Aorta (tissue), 5 donors: ENCODE measurements around the gene ALG1L2. TPM values are rescaled to one million over a fixed set of nuclear protein-coding genes. Genes with fewer than 3 reads are reported as not detected.
"Not testable (repeated sequence)": the region's sequence is repeated elsewhere in the genome, so short reads cannot be mapped to it uniquely, and the experiment has no call there.

ENCODE experiments used
- ATAC-seq: fragments of 200-7000 bp; cut with Tn5 transposase; one replicate; pipeline ENCODE4 v1.9.1; 2022; ENCODE audit warnings: moderate library complexity; ENCODE audit not compliant: low FRiP score
- DNase-seq, 2 donors: peaks; one replicate each; pipeline ENCODE4 v3.0.0-alpha.2; 2020
- H3K27ac ChIP-seq, 2 donors: one replicate each; pipeline ENCODE4 v1.5.1; 2013; ENCODE audit warnings: low read length in 2 of 2, mild to moderate bottlenecking in 2 of 2, moderate library complexity in 2 of 2, control low read depth in 1 of 2, inconsistent platforms in 1 of 2, low read depth in 1 of 2
- H3K27me3 ChIP-seq, 2 donors: one replicate each; pipeline ENCODE4 v1.6.1; 2013; ENCODE audit warnings: control low read depth in 1 of 2, low read length in 1 of 2, mild to moderate bottlenecking in 1 of 2, moderate library complexity in 1 of 2; ENCODE audit not compliant: insufficient read depth in 2 of 2, control insufficient read depth in 1 of 2
- H3K36me3 ChIP-seq, 2 donors: one replicate each; pipeline ENCODE4 v1.6.1; 2013; ENCODE audit warnings: control low read depth in 1 of 2, low read length in 1 of 2, mild to moderate bottlenecking in 1 of 2; ENCODE audit not compliant: insufficient read depth in 2 of 2, control insufficient read depth in 1 of 2
- H3K4me1 ChIP-seq, 2 donors: one replicate each; pipeline ENCODE4 v1.6.1; 2013; ENCODE audit warnings: low read length in 2 of 2, control low read depth in 1 of 2, mild to moderate bottlenecking in 1 of 2, moderate library complexity in 1 of 2; ENCODE audit not compliant: insufficient read depth in 2 of 2, control insufficient read depth in 1 of 2
- H3K4me3 ChIP-seq, 2 donors: one replicate each; pipeline ENCODE4 v1.5.1; 2013; ENCODE audit warnings: low read length in 2 of 2, control low read depth in 1 of 2, mild to moderate bottlenecking in 1 of 2
- H3K9me3 ChIP-seq: one replicate; pipeline ENCODE4 v1.6.1; 2013; ENCODE audit warnings: mild to moderate bottlenecking, low read length; ENCODE audit not compliant: control insufficient read depth
- WGBS, 2 donors: extraction: QIAGEN DNeasy Blood & Tissue Kit; methylation state at CpG; one replicate each; pipeline ENCODE4 v1.1.7; 2013; 5-methylcytosine and 5-hydroxymethylcytosine counted together
- intact Hi-C, 2 donors: fragments of 100-400 bp; cut with DNase I; formaldehyde crosslinking; loops; one replicate each; pipeline versions ENCODE4 v1.14.2 to v1.15.0; 2022
- polyA plus RNA-seq, 2 donors: library from polyadenylated mRNA; stranded (reverse); fragments of 200-250 nt; gene quantifications; one replicate each; pipeline ENCODE4 v1.2.3, GENCODE V29; 2013
- total RNA-seq, 2 donors: library from RNA; stranded (reverse); fragmentation: NEBNext Ultra II Directional; extraction: Animal tissue kit (Norgen Biotek cat#: 25700); gene quantifications; one replicate each; pipeline ENCODE4 v1.2.1, GENCODE V29; 2021
- donor health status: healthy with polysubstance abuse.
- donor health status: Bipolar disorder and iron deficiency.
- donor health status: DM: no; HTN: no; CAD: no.
- donor health status: DM: no; HTN: no; CAD: no.
- donor health status: DM: yes; HTN: yes; CAD: no.

ALG1L2 gene
- total and polyA plus RNA-seq, 4 donors: 3.6 TPM; not detected in 3

DNA sequence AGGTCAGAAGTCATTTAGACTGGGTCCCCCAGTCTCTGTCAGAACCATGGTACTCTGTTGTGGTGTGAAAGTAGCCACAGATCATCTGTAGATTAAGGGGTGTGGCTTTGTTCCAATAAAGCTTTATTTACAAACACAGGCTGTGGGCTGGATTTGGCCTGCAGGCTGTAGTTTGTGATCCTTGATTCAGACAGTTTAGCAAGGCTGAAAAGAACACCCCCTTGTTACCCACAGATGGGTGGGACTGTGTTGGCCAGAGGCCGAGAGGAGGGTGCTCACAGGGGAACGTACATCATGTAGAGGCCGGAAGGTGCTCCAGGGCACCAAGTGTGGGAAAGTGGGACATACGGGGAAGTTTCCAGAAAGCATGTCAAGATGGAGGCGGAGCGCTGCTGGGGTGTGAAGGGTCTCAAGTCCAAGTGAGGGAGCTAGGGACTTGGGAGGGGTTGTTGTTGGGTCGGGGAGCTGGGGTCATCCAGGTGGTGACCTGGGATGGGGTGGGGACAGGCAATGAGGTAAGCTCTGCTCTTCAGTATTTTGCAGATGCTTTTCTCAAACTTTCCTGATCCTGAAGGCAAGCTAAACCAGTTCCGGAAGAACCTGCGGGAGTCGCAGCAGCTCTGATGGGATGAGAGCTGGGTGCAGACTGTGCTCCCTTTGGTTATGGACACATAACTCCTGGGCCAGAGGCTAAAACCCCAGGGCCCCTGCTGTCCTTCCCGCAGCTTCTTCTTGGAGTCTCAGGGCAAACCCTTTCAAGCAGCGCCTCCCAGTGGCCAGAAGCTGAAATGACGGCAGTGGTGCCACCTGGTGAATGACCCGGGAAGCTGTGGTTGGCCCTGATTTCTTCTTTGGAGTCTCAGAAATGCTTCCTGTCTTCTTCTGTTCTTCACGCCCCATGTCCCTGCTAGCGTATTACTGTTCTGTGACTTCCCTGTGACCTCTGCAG is 16.3 kb downstream of the ALG1L2 start:
- WGBS, 2 donors: 38 to 53% methylated on average over 13 to 16 of the region's 16 CpGs
- H3K27ac ChIP-seq, intact Hi-C loops, DNase-seq, H3K4me1 ChIP-seq, H3K9me3 ChIP-seq, H3K36me3 ChIP-seq, H3K27me3 ChIP-seq, H3K4me3 ChIP-seq, ATAC-seq: not testable (repeated sequence)

GRCh38 chr3:130098639-130099385 is 17.2 kb downstream of the ALG1L2 start:
- DNase-seq, H3K36me3 ChIP-seq, intact Hi-C loops, H3K27ac ChIP-seq, H3K27me3 ChIP-seq, H3K4me3 ChIP-seq, H3K9me3 ChIP-seq, ATAC-seq, H3K4me1 ChIP-seq: not testable (repeated sequence)
- 11 to 23% methylated on average over 18 to 19 of the region's 19 CpGs for WGBS, 2 donors

- WGBS, 2 donors: 82 to 93% methylated on average over 19 of the region's 19 CpGs
- H3K4me1 ChIP-seq, H3K4me3 ChIP-seq, H3K27me3 ChIP-seq, H3K9me3 ChIP-seq, DNase-seq, intact Hi-C loops, ATAC-seq, H3K36me3 ChIP-seq, H3K27ac ChIP-seq: not testable (repeated sequence)
Observed at GRCh38 chr3:130102545-130102944, 20.9 kb downstream of the ALG1L2 start.

GRCh38 chr3:130104191-130104590 is 22.6 kb downstream of the ALG1L2 start:
- 82 to 89% methylated on average over 12 to 14 of the region's 14 CpGs for WGBS, 2 donors
- H3K4me1 ChIP-seq, H3K27ac ChIP-seq, intact Hi-C loops, H3K27me3 ChIP-seq, H3K9me3 ChIP-seq, H3K36me3 ChIP-seq, DNase-seq, H3K4me3 ChIP-seq, ATAC-seq: not testable (repeated sequence)

DNA sequence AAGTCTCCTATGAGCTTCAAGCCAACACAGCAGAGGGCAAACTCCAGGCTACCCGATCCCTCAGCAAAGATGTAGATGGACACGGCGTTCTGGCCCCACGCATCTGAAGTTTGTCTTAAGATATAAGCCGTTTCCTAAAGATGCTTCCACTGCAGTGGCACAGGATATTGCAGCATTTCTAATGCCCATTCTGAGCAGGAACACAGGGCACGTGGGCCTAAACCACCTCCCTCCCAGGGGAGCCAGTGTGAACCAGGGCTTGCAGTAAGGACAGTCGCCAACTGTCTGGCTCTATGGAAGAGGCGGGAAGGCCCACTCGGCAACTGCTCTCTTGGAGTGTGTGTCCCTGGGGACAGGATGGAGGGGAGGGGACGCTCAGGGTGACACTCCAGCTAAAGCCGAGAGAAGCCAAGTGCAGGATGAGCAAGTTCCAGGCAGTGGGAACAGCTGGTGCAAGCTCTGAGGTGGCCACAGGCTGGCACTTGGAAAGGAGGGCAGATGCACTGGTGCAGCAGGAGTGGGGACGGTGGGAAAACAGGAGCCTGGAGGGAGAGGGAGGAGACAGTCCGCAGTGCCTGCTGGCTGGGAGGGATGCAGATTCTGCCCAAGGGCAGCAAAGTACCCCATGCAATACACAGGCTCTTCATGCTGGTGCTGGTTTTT is 25.8 kb downstream of the ALG1L2 start:
- H3K9me3 ChIP-seq, intact Hi-C loops, H3K36me3 ChIP-seq, H3K27ac ChIP-seq, H3K4me1 ChIP-seq, H3K27me3 ChIP-seq, H3K4me3 ChIP-seq, ATAC-seq: not testable (repeated sequence)
- DNase-seq: peak in 1 of 2 donors; percentile 49
- WGBS, 2 donors: 75 to 77% methylated on average over 8 to 13 of the region's 13 CpGs

GRCh38 chr3:130108836-130109585 is 27.4 kb downstream of the ALG1L2 start:
- intact Hi-C loops: not testable (repeated sequence)
- WGBS, 2 donors: 83 to 90% methylated on average over 16 of the region's 16 CpGs

DNA sequence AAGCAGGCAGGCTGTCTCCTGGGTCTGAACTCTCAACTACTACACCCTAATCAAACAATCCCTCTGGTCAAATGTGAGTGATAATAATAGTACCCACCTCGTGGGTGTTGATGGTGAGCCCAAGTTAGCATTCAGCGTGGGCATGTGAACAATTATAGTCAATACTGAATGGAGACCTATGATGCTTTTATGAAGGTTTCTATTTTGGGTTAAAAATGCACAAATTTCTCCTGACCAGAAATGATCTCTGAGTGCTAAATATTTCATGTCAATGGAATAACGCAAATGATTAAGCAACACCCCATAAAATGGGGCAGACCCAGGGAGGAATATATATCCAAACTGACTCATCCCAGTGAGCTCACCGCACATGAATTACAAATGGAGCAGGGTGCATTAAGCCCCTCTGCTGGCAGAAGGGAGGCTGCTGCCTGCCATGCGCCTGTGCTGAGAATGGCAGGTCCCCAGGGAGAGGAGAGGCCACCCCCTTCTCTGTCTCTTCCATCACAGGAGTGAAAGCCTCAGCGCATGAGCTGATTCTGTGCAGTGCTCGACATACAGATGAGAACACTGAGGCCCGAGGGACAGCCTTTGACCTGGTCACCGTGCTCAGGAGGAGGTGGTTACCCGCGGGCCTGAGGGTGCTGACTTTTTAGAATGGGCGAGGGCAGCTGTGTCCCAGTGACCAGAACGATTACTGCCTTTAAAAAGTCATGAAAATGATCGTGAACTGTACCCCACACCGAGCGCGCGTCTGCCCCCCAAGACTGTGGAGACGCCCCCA is 28.9 kb downstream of the ALG1L2 start:
- H3K27ac ChIP-seq, H3K4me1 ChIP-seq, ATAC-seq, H3K9me3 ChIP-seq, H3K27me3 ChIP-seq, DNase-seq, intact Hi-C loops, H3K36me3 ChIP-seq: not testable (repeated sequence)
- peak overlapping the region in 1 of 2 donors; percentile 60 for H3K4me3 ChIP-seq
- 5% methylated on average over 18 to 19 of the region's 19 CpGs for WGBS, 2 donors

More at GRCh38 chr3:130108836-130109585, 27.4 kb downstream of the ALG1L2 start:
- not testable (repeated sequence) for H3K27ac ChIP-seq, ATAC-seq, H3K4me1 ChIP-seq, H3K36me3 ChIP-seq, H3K9me3 ChIP-seq, H3K27me3 ChIP-seq, DNase-seq, H3K4me3 ChIP-seq
